Mucosa of stomach (tissue), 1 donor: Measurements from ENCODE around the gene SFXN5.

Source experiments
- H3K27me3 ChIP-seq: one replicate; pipeline ENCODE4 v1.7.0; 2013; ENCODE audit warnings: mild to moderate bottlenecking, low read length; ENCODE audit not compliant: control insufficient read depth, insufficient read depth
- H3K36me3 ChIP-seq: one replicate; pipeline ENCODE4 v1.7.0; 2013; ENCODE audit warnings: low read length; ENCODE audit not compliant: control insufficient read depth, insufficient read depth
- H3K4me1 ChIP-seq: one replicate; pipeline ENCODE4 v1.7.0; 2013; ENCODE audit warnings: mild to moderate bottlenecking, low read length; ENCODE audit not compliant: control insufficient read depth, insufficient read depth
- H3K4me3 ChIP-seq: one replicate; pipeline ENCODE4 v1.7.0; 2013; ENCODE audit warnings: low read length
- H3K9ac ChIP-seq: one replicate; pipeline ENCODE4 v1.7.0; 2013; ENCODE audit warnings: mild to moderate bottlenecking, low read length, moderate library complexity
- H3K9me3 ChIP-seq: one replicate; pipeline ENCODE4 v1.7.0; 2013; ENCODE audit warnings: mild to moderate bottlenecking, low read length, moderate library complexity; ENCODE audit not compliant: control insufficient read depth
- donor health status: Pancreatic carcinoma.

The SFXN5 gene

GRCh38 chr2:73053316-73054114 lies 18.0 kb downstream of the SFXN5 start:
- Histone ChIP-seq H3K27me3 (no peaks in the 10 kb centered on the region), H3K9me3 (no peaks in the 10 kb centered on the region), H3K4me3 (no peak overlapping the region), H3K36me3 (no peaks in the 10 kb centered on the region), H3K4me1 (no peaks in the 10 kb centered on the region), H3K9ac (no peak overlapping the region)

DNA sequence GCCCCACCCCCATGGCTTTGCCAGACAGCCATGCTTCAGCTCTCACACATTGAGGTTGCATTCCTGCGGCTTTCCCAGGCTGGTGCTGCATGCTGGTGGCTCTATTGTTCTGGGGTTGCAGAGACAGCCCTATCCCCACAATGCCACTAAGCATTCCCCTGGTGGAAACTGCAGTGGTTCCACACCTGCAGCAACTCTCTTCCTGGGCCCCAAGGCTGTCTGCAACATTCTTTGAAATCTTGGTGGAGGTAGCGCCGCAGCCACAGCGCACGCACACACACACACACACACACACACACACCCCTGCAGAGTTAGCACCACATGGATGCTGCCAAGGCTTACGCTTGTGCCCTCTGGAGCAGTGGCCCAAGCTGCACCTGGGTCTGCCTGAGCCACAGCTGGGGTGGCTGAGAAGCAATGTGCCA lies 21.4 kb downstream of the SFXN5 start:
- no peaks in the 10 kb centered on the region for H3K4me1 ChIP-seq
- H3K9ac ChIP-seq, result no peak overlapping the region
- no peaks in the 10 kb centered on the region for H3K36me3 ChIP-seq
- H3K27me3 ChIP-seq, result no peaks in the 10 kb centered on the region
- no peaks in the 10 kb centered on the region for H3K9me3 ChIP-seq
- H3K4me3 ChIP-seq, result no peak overlapping the region

GRCh38 chr2:73043929-73044832 lies 27.3 kb downstream of the SFXN5 start:
- no peaks in the 10 kb centered on the region for H3K4me1 ChIP-seq
- no peak overlapping the region for H3K9ac ChIP-seq
- H3K27me3 ChIP-seq, result no peaks in the 10 kb centered on the region
- no peaks in the 10 kb centered on the region for H3K9me3 ChIP-seq
- no peak overlapping the region for H3K4me3 ChIP-seq
- no peaks in the 10 kb centered on the region for H3K36me3 ChIP-seq

DNA sequence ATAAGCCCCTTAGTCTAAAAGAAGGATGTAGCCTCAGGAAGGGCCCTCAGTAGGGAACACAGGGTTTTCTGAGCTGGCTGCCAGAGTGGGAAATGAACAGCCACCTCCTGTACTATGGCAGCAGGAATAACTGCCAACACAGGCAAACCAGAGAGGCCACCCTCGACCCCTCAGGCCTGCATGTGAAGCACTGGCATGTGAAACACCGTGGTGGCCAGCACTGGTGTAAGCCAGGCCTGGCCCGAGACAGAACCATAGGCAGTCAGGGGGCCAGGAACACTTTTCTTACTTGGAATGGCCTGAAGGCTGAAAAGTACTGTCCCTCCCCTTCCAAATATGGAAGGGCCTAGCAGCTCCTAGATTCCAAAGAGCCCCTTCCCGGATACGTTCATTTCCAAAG lies 28.2 kb downstream of the SFXN5 start:
- no peaks in the 10 kb centered on the region for H3K36me3 ChIP-seq
- H3K4me1 ChIP-seq, result no peaks in the 10 kb centered on the region
- H3K4me3 ChIP-seq, result no peak overlapping the region
- no peak overlapping the region for H3K9ac ChIP-seq
- H3K9me3 ChIP-seq, result no peaks in the 10 kb centered on the region
- no peaks in the 10 kb centered on the region for H3K27me3 ChIP-seq

GRCh38 chr2:73037947-73038585 lies 33.4 kb downstream of the SFXN5 start:
- no peak overlapping the region for H3K4me3 ChIP-seq
- peaks cover 14% of the 10 kb centered on the region for H3K4me1 ChIP-seq
- no peaks in the 10 kb centered on the region for H3K9me3 ChIP-seq
- no peaks in the 10 kb centered on the region for H3K36me3 ChIP-seq
- H3K9ac ChIP-seq, result no peak overlapping the region
- H3K27me3 ChIP-seq, result no peaks in the 10 kb centered on the region

DNA sequence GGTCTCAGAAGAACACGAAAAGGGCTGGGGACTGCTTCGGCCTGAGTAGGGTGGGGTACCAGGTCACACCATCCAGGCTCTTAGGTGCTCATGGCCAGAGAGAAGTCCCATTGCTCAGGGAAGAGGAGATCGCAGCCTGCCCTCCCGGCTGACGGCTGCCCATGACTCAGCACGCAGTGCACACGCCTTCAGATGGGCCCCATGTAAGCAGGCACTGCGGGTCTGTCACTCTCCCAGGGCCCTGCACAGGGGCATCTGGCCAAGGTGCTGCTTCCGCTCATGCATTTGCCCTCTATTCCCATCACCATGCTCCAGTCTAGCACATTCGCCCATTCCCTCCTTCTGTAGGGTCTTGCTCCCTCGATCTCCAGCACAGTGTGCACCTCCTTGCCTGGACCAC lies 34.7 kb downstream of the SFXN5 start:
- Histone ChIP-seq H3K4me3 (no peak overlapping the region), H3K9ac (no peak overlapping the region), H3K9me3 (no peaks in the 10 kb centered on the region), H3K27me3 (no peaks in the 10 kb centered on the region), H3K4me1 (peaks cover 25% of the 10 kb centered on the region), H3K36me3 (no peaks in the 10 kb centered on the region)

DNA sequence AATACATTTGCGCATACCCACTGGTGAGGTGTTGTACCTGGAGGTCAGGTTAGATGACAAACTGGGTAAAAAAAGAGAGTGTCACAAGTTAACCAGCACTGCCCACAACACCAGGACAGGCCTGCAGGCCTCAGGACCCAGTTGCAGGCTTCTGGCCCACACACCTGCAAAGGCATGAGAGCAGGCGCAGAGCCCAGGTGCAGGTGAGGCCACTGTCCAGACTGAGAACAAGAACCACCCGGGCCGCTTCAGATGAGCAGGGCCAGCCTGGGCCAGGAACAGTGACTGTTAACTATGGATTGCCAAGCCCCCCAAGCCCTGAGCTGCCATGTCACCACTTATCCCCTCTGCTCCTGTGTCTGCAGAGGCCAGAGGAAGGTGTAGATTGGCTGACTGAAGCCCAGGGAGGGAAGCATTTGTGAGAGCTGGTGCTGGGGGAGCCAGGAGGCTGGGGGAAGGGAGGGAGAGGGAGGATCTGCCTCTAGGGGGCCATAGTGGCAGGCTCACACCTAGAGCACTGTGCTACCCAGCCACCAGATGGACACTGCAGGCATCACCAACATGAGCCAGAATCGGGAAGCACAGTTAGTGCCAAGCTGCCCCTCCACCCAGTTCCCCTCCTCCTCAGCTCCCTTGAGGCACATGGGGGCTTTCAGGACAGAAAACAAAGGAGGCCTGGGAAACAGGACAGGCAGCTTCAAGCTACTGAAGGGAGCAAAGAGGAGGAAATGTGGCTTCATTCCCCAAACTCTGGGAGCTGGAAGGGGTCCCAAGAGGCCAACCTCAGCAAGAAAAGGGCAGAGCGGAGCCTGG lies 35.4 kb downstream of the SFXN5 start:
- Histone ChIP-seq H3K9me3 (no peaks in the 10 kb centered on the region), H3K4me1 (peaks cover 31% of the 10 kb centered on the region)

GRCh38 chr2:73034661-73035375 lies 36.7 kb downstream of the SFXN5 start:
- peaks cover 33% of the 10 kb centered on the region for H3K4me1 ChIP-seq
- H3K36me3 ChIP-seq, result no peaks in the 10 kb centered on the region
- no peak overlapping the region for H3K9ac ChIP-seq
- no peaks in the 10 kb centered on the region for H3K27me3 ChIP-seq
- H3K4me3 ChIP-seq, result no peak overlapping the region
- H3K9me3 ChIP-seq, result no peaks in the 10 kb centered on the region

More for the DNA sequence above, 35.4 kb downstream of the SFXN5 start:
- H3K27me3 ChIP-seq, result no peaks in the 10 kb centered on the region
- no peaks in the 10 kb centered on the region for H3K36me3 ChIP-seq
- H3K4me3 ChIP-seq, result no peak overlapping the region
- no peak overlapping the region for H3K9ac ChIP-seq

GRCh38 chr2:73033766-73034381 lies 37.6 kb downstream of the SFXN5 start:
- Histone ChIP-seq H3K4me1 (peaks cover 33% of the 10 kb centered on the region), H3K36me3 (no peaks in the 10 kb centered on the region), H3K27me3 (no peaks in the 10 kb centered on the region), H3K9me3 (no peaks in the 10 kb centered on the region), H3K4me3 (no peak overlapping the region), H3K9ac (no peak overlapping the region)

DNA sequence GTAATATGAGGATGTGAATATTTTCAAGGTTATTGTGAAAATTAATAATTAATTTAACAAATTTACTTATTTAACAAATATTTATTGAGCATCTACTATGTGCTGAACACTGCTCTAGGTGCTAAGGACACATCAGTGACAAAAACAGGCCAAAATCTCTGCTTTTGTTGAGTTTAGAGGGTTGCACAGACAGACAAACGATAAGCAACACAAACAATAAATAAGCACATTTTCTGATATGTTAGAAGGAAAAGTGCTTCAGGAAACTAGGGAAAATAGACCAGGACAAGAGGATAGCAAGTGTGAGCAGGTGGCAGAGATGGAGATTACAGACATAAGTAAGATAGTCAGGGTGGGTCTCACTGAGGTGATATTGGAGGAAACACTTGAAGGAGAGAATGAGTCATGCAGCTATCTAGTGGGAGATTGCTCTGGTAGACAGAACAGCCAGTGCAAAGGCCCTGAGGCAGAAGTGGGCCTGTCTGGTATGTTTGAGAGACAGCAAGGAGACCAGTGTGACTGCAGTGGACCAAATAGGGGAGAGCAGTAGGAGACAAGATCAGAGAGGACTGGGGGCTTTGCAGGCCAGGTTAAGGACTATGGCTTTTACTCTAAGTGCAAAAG lies 38.3 kb downstream of the SFXN5 start:
- Histone ChIP-seq H3K9ac (no peak overlapping the region), H3K27me3 (no peaks in the 10 kb centered on the region), H3K36me3 (no peaks in the 10 kb centered on the region), H3K9me3 (no peaks in the 10 kb centered on the region), H3K4me3 (no peak overlapping the region), H3K4me1 (peaks cover 33% of the 10 kb centered on the region)
